Testis (tissue), 2 donors: ENCODE measurements around the gene SYT1.

ENCODE experiments used
- CTCF ChIP-seq, 3 experiments: fragments of 450-650 bp in 2 of 3; fragments of 200-600 bp in 1 of 3; sonication (generic) in 1 of 3; IDR thresholded peaks; one replicate each; pipeline ENCODE4 v1.5.1; 2016 to 2019; ENCODE audit warnings: antibody characterized with exemption in 3 of 3, mild to moderate bottlenecking in 2 of 3, moderate library complexity in 1 of 3
- POLR2A ChIP-seq: fragments of 450-650 bp; IDR thresholded peaks from one replicate; pipeline ENCODE4 v1.6.1; 2017; ENCODE audit warnings: antibody characterized with exemption, mild to moderate bottlenecking, moderate library complexity

GRCh38 chr12:79364197-79364596, 499.6 kb downstream of the SYT1 start:
- no peak for TF ChIP-seq CTCF (IDR thresholded peaks at IDR 0.05)
- TF ChIP-seq POLR2A, result no peak
